Choroid plexus epithelial cell (primary cell): Measurements from ENCODE around the gene ITPR3.

Source experiments
- DNase-seq: peaks from one replicate; pipeline ENCODE4 v3.0.0-alpha.2; 2010; ENCODE audit warnings: low read depth
- H3K4me3 ChIP-seq: 2 replicates; pipeline ENCODE4 v1.5.1; 2011; ENCODE audit warnings: low read depth, mild to moderate bottlenecking, control low read depth, low read length, moderate library complexity
- CTCF ChIP-seq: conservative IDR thresholded peaks from 2 replicates; pipeline ENCODE4 v1.5.1; 2011; ENCODE audit warnings: low read depth, mild to moderate bottlenecking, control low read depth, inconsistent platforms, low read length, moderate library complexity

The ITPR3 gene

GRCh38 chr6:33613795-33614168, 7.3 kb upstream of the ITPR3 start:
- no peak overlapping the region for H3K4me3 ChIP-seq
- no peak for TF ChIP-seq CTCF
- no peak for DNase-seq

GRCh38 chr6:33616113-33616512, 5.0 kb upstream of the ITPR3 start:
- no peak for TF ChIP-seq CTCF
- H3K4me3 ChIP-seq = no peak overlapping the region
- DNase-seq = no peak

- no peak overlapping the region for H3K4me3 ChIP-seq
- peak; percentile 37 for DNase-seq
- TF ChIP-seq CTCF = no peak
These were observed 4.2 kb upstream of the ITPR3 start for GRCh38 chr6:33616913-33617312.

GRCh38 chr6:33619166-33619840, 1.8 kb upstream of the ITPR3 start:
- no peak for DNase-seq
- TF ChIP-seq CTCF = no peak
- H3K4me3 ChIP-seq = no peak overlapping the region

GRCh38 chr6:33620158-33620855, 815 bp upstream of the ITPR3 start:
- peak; percentile 69 for DNase-seq
- TF ChIP-seq CTCF = peak; percentile 11
- H3K4me3 ChIP-seq = peak overlapping the region; percentile 65

GRCh38 chr6:33621711-33622388, 728 bp downstream of the ITPR3 start:
- no peak for TF ChIP-seq CTCF
- H3K4me3 ChIP-seq = peak overlapping the region; percentile 65
- DNase-seq = no peak
